Measurements from ENCODE around the gene GIT1. TPM values are rescaled to one million over a fixed set of nuclear protein-coding genes. Genes with fewer than 3 reads are reported as not detected.

GIT1 gene
- total and polyA plus RNA-seq, 8 donors, result 17.7 to 67.2 (median 28.7) TPM

DNA sequence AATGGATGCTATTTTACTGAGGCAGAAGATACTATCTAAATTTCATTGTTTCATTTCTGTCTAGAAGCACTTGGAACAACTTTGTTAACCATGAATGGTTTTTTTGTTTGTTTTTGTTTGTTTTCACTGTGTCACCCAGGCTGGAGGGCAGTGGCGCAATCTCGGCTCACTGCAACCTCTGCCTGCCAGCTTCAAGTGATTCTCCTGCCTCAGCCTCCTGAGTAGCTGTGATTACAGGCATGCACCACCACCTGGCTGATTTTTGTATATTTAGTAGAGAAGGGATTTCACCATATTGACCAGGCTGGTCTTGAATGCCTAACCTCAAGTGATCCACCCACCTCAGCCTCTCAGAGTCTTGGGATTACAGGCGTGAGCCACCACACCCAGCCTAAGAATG is 63.1 kb downstream of the GIT1 start:
- intact Hi-C loops (cut with DNase I; ENCODE audit: low total_unique reads), result no loop called here
- Histone ChIP-seq H3K9me3 (no peaks in the 10 kb centered on the region), H3K27ac (no peak overlapping the region), H3K27me3 (no peaks in the 10 kb centered on the region), H3K4me1 (no peaks in the 10 kb centered on the region), H3K4me3 (no peak overlapping the region), H3K36me3 (peaks cover 35 to 96% (median 90%) of the 10 kb centered on the region in 4 donors)
- no peak for DNase-seq
- TF ChIP-seq, protein P1, sequence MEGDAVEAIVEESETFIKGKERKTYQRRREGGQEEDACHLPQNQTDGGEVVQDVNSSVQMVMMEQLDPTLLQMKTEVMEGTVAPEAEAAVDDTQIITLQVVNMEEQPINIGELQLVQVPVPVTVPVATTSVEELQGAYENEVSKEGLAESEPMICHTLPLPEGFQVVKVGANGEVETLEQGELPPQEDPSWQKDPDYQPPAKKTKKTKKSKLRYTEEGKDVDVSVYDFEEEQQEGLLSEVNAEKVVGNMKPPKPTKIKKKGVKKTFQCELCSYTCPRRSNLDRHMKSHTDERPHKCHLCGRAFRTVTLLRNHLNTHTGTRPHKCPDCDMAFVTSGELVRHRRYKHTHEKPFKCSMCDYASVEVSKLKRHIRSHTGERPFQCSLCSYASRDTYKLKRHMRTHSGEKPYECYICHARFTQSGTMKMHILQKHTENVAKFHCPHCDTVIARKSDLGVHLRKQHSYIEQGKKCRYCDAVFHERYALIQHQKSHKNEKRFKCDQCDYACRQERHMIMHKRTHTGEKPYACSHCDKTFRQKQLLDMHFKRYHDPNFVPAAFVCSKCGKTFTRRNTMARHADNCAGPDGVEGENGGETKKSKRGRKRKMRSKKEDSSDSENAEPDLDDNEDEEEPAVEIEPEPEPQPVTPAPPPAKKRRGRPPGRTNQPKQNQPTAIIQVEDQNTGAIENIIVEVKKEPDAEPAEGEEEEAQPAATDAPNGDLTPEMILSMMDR (IDR thresholded peaks at IDR 0.05), result no peak
- TF ChIP-seq POLR2AphosphoS5 (IDR thresholded peaks at IDR 0.05), result no peak
- no peak for TF ChIP-seq EP300 (IDR thresholded peaks at IDR 0.05)
- no peak for TF ChIP-seq POLR2A (IDR thresholded peaks at IDR 0.05)
- 87 to 97% (median 95%) methylated on average over 3 of the region's 3 CpGs for WGBS, 5 donors

GRCh38 chr17:29524692-29525091 is 64.8 kb downstream of the GIT1 start:
- no peak overlapping the region for H3K4me3 ChIP-seq
- intact Hi-C loops (cut with DNase I; ENCODE audit: low total_unique reads), result no loop called here
- 94 to 97% (median 96%) methylated on average over 3 of the region's 3 CpGs for WGBS, 5 donors
- H3K27me3 ChIP-seq, result no peaks in the 10 kb centered on the region
- H3K36me3 ChIP-seq, result peaks cover 33 to 97% (median 93%) of the 10 kb centered on the region in 4 donors
- no peaks in the 10 kb centered on the region for H3K9me3 ChIP-seq
- no peak overlapping the region for H3K27ac ChIP-seq
- H3K4me1 ChIP-seq, result no peaks in the 10 kb centered on the region
- peak in 1 of 2 donors; percentile 7 for DNase-seq
- TF ChIP-seq POLR2AphosphoS5 (IDR thresholded peaks at IDR 0.05) (no peak), EP300 (IDR thresholded peaks at IDR 0.05) (no peak), POLR2A (IDR thresholded peaks at IDR 0.05) (no peak)
- TF ChIP-seq, protein P1 (IDR thresholded peaks at IDR 0.05), result no peak

Other genes starting within 250 kb of the GIT1 start
- gene TAOK1, start 199.3 kb downstream of the GIT1 start, total RNA-seq, result 100 to 1,000 TPM in 2 of 5 donors, 10 to 100 TPM in 3; 39.3 to 230 (median 56.0) TPM
- 1 to 10 TPM; 4.4 to 6.4 (median 5.7) TPM for gene TAOK1, start 199.3 kb downstream of the GIT1 start, polyA plus RNA-seq
- gene ABHD15, start 22.6 kb downstream of the GIT1 start, total RNA-seq, result 10 to 100 TPM in 2 of 5 donors, 1 to 10 TPM in 2, under 1 TPM in 1; 0.58 to 17.4 (median 9.9) TPM
- gene ABHD15, start 22.6 kb downstream of the GIT1 start, polyA plus RNA-seq, result 1 to 10 TPM; 3.1 to 5.0 (median 3.7) TPM
- 100 to 1,000 TPM in 1 of 5 donors, 10 to 100 TPM in 4; 27.7 to 299 (median 79.5) TPM for gene TP53I13, start 20.9 kb downstream of the GIT1 start, total RNA-seq
- 10 to 100 TPM; 39.7 to 83.0 (median 46.0) TPM for gene TP53I13, start 20.9 kb downstream of the GIT1 start, polyA plus RNA-seq
- gene ANKRD13B, start 3.5 kb upstream of the GIT1 start, total RNA-seq, result 10 to 100 TPM in 1 of 5 donors, 1 to 10 TPM in 3, not detected in 1; 1.8 to 12.3 (median 5.6) TPM
- 1 to 10 TPM; 2.6 to 4.2 (median 2.9) TPM for gene ANKRD13B, start 3.5 kb upstream of the GIT1 start, polyA plus RNA-seq
- gene CORO6, start 33.3 kb upstream of the GIT1 start, total RNA-seq, result 10 to 100 TPM in 4 of 5 donors, 1 to 10 TPM in 1; 6.4 to 53.1 (median 20.6) TPM
- gene CORO6, start 33.3 kb upstream of the GIT1 start, polyA plus RNA-seq, result 10 to 100 TPM in 1 of 3 donors, 1 to 10 TPM in 2; 1.1 to 17.5 (median 1.4) TPM

Measured in stomach (tissue), 9 donors.